Pericardium fibroblast (primary cell): ENCODE data around the gene AKT1S1. TPM values are rescaled to one million over a fixed set of nuclear protein-coding genes. Genes with fewer than 3 reads are reported as not detected.

Source experiments
- total RNA-seq: library from RNA; depleted of rRNA; stranded (reverse); fragments of >200 nt; gene quantifications from 2 replicates; pipeline ENCODE4 v1.2.3, GENCODE V29; 2015

The AKT1S1 gene
- total RNA-seq: 39.9 and 47.8 TPM in 2 replicates

GRCh38 chr19:49877020-49877878 lies at the start of gene AKT1S1, which contains the start of gene TBC1D17:
AKT1S1 (minus strand) TSS chr19:49877355; CDS start chr19:49873295, 4,060 bp downstream.
TBC1D17 (plus strand) TSS chr19:49877702; CDS start chr19:49877724, 22 bp downstream.

GRCh38 chr19:49896863-49897621 lies 19.9 kb upstream of the AKT1S1 start, which contains the start of gene IL4I1:
IL4I1 (minus strand) TSS chr19:49896887; CDS start chr19:49896160, 727 bp downstream.

GRCh38 chr19:49866933-49867782 lies 10.0 kb downstream of the AKT1S1 start, which contains the start of gene PNKP:
PNKP (minus strand) TSS chr19:49867576; CDS start chr19:49867204, 372 bp downstream.

GRCh38 chr19:49850487-49851342 lies 26.4 kb downstream of the AKT1S1 start, which contains the start of gene PTOV1:
PTOV1 (plus strand) TSS chr19:49851159.

Other genes with a start within 250 kb of the AKT1S1 start
- gene RRAS, start 237.2 kb downstream of the AKT1S1 start, total RNA-seq: 93.1 and 141 TPM in 2 replicates
- gene SCAF1, start 235.1 kb downstream of the AKT1S1 start, total RNA-seq: 31.8 and 47.6 TPM in 2 replicates
- gene IRF3, start 211.5 kb downstream of the AKT1S1 start, total RNA-seq: 33.0 and 39.3 TPM in 2 replicates
- gene BCL2L12, start 211.4 kb downstream of the AKT1S1 start, total RNA-seq: 4.9 and 19.4 TPM in 2 replicates
- gene PRMT1, start 200.1 kb downstream of the AKT1S1 start, total RNA-seq: 165 and 173 TPM in 2 replicates
- 0.12 and 0.26 TPM in 2 replicates for gene ADM5, start 187.8 kb downstream of the AKT1S1 start, total RNA-seq
- gene CPT1C, start 186.2 kb downstream of the AKT1S1 start, total RNA-seq: 11.0 and 14.8 TPM in 2 replicates
- 0.47 and 3.6 TPM in 2 replicates for gene TSKS, start 114.0 kb downstream of the AKT1S1 start, total RNA-seq
- 174 and 177 TPM in 2 replicates for gene AP2A1, start 110.4 kb downstream of the AKT1S1 start, total RNA-seq
- gene FUZ, start 64.1 kb downstream of the AKT1S1 start, total RNA-seq: 12.3 and 24.7 TPM in 2 replicates
- gene MED25, start 59.1 kb downstream of the AKT1S1 start, total RNA-seq: 22.5 and 23.3 TPM in 2 replicates
- gene PTOV1, start 26.2 kb downstream of the AKT1S1 start, total RNA-seq: 93.7 and 94.1 TPM in 2 replicates
- gene PNKP, start 9.8 kb downstream of the AKT1S1 start, total RNA-seq: 25.6 and 31.2 TPM in 2 replicates
- gene TBC1D17, start 347 bp upstream of the AKT1S1 start, total RNA-seq: 30.7 and 32.6 TPM in 2 replicates
- gene IL4I1, start 19.5 kb upstream of the AKT1S1 start, total RNA-seq: not detected in 2 replicates
- gene ATF5, start 51.9 kb upstream of the AKT1S1 start, total RNA-seq: 24.9 and 117 TPM in 2 replicates
- 21.2 and 29.9 TPM in 2 replicates for gene NUP62, start 52.1 kb upstream of the AKT1S1 start, total RNA-seq
- not detected in 2 replicates for gene SIGLEC11, start 83.8 kb upstream of the AKT1S1 start, total RNA-seq
- gene VRK3, start 148.0 kb upstream of the AKT1S1 start, total RNA-seq: 17.5 and 31.6 TPM in 2 replicates
- 4.9 and 5.7 TPM in 2 replicates for gene ZNF473, start 148.7 kb upstream of the AKT1S1 start, total RNA-seq